ENCODE results near the gene WDR33.

DNA sequence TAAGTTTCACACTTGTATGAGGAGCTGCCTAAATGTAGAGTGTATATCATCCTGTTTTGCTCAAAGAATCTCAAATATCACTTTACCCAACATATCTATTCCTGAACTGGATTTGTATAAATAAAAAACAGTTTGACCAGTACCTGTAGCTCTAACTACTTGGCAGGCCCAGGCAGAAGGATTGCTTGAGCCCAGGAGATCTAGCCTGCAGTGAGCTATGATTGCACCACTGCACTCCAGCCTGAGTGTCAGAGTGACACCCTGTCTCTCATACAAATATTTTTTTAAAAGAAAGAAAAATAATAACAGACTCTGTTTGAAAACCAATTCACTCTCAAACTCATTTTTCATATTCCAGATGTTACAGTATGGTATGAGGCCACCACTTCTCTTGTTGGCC lies 127.9 kb downstream of the WDR33 start:
- TF ChIP-seq POLR2AphosphoS5 (IDR thresholded peaks at IDR 0.05; ENCODE audit: low read depth, low read length), result no peak
- no peak for TF ChIP-seq POLR2A (IDR thresholded peaks at IDR 0.05; ENCODE audit: low read depth, low read length)
- TF ChIP-seq TAF1 (IDR thresholded peaks at IDR 0.05; ENCODE audit: borderline replicate concordance, low read depth, low read length), result no peak
